GM19452 (cell line): Measurements from ENCODE around the gene TRAPPC3.

Source experiments
- ATAC-seq: cut with Tn5 transposase; IDR thresholded peaks from one replicate; pipeline ENCODE4 v1.9.1; 2021; ENCODE audit not compliant: unreplicated experiment

Gene TRAPPC3

GRCh38 chr1:36154335-36154734, 5.0 kb upstream of the TRAPPC3 start:
- ATAC-seq: no peak

GRCh38 chr1:36153476-36153875, 4.2 kb upstream of the TRAPPC3 start:
- no peak for ATAC-seq

DNA sequence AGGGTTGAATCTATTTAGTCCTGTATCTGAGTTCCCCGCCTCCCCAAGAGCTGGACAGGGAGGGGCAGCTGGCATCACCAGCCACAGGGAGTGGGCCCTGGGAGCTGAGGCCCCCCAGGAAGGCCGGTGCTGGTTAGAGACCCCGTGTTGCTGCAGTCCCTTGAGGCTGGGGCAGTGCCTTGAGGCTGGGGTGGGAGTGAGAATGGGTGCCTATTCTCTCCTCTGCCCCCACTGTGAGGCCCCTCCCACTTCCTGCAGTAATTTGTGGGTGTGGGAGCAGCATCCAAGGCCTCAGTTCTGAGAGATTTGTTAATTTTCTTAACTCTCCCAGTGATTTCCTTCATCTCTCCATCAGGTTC, 2.5 kb upstream of the TRAPPC3 start:
- no peak for ATAC-seq

- ATAC-seq: no peak
Measured at GRCh38 chr1:36151134-36151844, 2.0 kb upstream of the TRAPPC3 start.

DNA sequence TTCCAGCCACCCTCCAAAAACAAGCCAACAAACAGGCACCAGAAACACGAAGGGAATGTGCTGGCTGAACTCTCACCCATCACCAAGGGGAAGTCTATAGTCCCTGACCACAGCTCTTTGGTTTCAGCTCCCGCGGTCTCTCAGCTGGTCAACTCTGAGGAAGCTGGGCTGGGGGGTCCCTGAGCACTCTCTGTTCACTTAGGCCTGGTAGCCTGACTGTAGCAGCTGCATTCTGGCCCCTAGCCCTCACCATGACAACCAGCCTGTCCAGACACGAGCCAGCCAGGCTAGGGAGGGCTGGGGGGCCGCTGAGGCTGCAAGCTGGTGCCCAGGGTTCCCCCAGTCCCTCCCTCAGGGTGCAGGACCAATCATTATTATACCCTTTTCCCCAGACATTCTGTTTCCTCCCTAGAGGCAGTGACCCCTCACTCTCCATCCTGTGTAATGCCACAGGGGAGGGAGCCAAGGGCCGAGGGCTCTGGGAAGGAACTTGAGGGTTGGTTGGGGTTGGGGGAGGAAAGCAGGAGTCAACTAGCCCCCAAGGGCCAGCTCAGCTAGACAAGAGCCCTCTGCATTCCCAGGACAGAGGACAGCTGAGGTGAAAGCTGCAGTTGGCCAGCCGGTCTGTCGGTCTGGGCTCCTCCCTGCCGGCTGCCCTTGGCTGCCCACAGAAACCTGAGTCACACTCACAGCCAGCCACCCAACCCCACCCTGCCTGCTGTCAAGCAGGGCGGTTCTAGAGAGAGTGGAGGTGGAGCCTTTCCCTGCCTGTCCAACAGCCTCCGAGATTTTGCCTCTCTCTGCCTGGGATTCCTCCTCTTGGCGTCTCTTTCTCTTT, 1.2 kb upstream of the TRAPPC3 start:
- ATAC-seq: peak; percentile 50

GRCh38 chr1:36149973-36150295, 648 bp upstream of the TRAPPC3 start:
- no peak for ATAC-seq

- no peak for ATAC-seq
Measured at GRCh38 chr1:36148821-36149236, 457 bp downstream of the TRAPPC3 start.

DNA sequence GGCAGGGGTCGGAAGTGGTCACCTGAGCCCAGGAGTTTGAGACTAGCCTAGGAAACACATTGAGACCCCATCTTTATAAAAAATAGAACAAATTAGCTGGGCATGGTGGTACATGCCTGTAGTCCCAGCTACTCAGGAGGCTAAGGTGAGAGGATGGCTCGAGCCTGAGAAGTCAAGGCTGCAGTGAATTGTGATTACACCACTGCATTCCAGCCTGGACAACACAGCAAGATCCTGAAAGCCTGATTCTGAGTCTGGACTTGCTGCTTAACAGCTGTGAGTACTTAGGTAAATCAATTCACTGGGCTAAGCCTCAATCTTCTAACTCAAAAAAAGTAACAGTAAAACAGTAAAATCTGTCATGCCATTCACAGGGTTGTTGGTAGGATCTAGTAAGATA, 4.9 kb downstream of the TRAPPC3 start:
- ATAC-seq: no peak

DNA sequence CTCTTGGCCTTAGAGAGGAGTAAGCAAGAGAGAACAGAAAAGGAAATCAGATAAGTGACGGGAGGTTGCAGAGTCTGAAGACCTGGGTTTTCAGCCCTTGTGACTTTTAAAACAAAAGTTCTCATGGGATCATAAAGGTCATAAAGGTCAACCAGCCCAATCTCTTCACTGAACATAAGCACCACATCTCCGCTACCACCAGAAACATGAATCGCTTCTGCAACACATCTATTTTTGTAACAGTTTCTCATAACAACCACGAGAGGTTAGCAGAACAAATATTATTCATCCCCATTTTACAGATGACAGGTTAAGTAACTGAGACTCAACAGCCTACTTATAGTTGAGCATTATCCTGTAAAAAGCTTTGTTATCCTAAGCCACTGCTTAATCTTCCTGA, 5.9 kb downstream of the TRAPPC3 start:
- no peak for ATAC-seq

- ATAC-seq: no peak
Measured at GRCh38 chr1:36142121-36142520, 7.2 kb downstream of the TRAPPC3 start.

DNA sequence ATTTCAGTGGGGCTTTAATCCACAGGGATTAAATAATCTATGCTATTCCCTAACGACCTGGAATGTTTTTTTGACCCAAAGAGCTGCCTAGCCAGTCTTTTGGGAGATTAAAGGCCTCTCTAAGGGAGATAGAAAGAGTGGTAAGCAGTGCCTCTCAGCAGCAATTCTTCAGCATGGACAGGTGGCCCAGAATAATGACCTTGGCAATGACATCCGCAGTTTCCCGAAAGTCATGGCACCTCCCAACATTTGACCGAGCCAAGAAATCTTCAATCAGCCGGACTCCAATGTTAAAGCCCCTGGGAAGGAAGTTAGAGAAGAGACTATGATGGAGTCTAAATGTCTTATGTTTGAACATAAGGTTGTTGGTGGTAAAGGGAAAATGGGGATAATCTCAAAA, 9.8 kb downstream of the TRAPPC3 start:
- no peak for ATAC-seq

GRCh38 chr1:36137776-36138175, 11.5 kb downstream of the TRAPPC3 start:
- no peak for ATAC-seq

GRCh38 chr1:36137226-36137625, 12.1 kb downstream of the TRAPPC3 start:
- no peak for ATAC-seq

DNA sequence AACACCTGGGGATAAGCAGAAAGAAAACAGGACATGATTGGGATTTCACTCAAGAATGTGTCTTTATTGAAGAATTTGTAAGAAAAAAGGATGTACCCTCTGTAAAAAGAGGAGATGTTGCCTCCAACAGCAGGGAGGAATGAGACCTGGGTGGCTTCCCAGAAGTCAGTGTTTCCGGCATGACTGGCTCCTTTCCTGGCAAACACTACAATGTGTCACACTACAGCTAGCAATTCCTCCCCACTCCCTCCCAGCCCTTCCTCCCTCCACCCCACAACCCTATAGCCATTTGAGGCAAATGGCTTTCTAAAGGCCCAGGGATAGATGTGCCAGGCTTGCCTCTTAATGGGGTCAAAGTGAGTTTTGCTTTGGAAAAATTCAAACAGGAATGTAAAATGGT, 12.8 kb downstream of the TRAPPC3 start:
- ATAC-seq: no peak

DNA sequence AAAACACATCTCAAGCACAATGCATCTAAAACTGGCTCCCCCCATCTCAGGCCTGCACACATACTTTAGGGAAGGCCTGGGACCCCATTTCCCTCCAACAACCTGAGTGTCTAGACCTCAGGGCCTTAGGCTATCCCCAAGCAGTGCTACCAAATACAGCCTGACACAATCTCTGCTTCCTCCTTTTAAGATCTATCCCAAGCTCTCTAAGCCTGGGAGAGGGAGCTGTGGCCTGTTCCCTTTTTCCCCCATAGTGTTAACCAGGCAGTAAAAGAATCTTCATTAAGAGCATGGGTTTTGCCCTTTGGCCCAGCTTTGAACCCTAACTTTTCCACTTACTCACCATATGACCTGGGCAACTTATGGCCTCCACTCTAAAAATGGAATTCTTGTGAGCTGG, 13.5 kb downstream of the TRAPPC3 start:
- no peak for ATAC-seq

DNA sequence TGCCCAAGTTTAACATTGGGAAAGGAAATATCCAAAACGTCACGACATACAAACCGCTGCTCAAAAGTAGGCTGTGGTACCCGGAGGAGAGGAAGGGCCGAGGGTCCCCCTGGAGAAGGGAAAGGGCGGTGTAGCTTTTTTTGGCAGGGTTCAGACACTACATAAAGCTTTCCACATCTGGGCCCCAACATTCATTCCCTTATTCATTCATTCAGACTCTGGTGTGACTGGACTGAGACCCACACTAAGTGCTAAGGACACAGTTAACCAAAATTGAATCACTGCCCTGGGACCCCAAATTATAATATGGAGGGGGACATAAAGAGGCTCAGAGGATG, 14.0 kb downstream of the TRAPPC3 start:
- ATAC-seq: no peak

DNA sequence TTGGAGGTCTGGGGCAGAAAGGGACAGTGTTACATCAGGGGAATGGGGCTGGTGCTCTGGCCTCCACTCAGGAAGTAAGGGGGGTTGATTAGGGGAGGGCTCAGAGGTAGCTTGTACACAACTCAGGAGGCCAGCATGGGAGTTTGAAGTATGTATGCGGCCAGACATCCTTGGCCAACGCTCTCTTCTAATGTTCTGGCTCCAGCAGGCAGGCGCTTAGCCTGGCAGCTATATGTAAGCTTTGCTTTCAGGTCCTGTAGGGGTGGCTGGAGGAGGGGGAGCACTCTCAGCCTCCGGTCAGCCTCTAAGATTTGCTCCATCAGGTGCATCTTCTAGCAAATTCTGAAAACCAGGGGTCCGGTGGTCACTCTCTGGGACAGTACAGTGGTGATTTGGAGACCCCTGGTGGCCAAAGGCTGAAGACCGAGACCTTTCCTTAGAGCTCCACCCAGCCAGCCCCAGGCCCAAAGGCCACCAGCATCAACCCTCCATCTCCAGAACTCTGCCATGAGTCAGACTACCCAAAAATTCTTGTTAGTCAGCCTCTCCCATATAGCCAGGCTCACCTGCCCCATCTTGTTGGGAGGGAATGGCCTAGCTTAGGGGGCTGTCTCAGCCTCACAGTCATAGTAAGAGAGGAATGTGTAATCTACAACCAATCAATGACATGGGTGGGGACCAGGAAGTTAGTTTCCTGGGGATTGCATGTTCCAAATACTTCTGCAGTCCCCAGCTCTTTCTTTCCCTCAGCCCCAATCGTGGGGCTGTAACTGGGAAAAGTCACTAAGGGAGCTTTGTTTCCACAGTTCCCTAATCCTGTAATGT, 14.6 kb downstream of the TRAPPC3 start:
- ATAC-seq: no peak

DNA sequence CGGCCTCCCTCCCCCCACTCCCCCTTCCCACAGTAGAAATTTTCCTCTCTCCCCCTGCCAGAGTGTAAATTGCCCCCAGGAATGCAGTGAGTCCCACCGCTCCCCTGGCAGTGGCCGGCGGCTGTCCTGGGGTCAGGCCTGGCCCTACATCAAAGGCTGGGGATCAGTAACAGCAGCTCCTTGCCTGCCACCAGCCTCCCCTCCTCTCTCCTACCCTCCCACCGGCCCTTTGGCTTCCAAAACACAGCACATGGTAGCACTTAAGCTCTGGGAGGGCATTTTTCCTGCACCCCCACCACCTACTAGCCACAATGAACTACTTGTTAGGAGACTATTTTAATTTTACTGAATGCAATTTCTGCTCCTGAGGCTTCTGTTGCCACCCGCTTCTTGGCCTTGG, 15.3 kb downstream of the TRAPPC3 start:
- no peak for ATAC-seq

- no peak for ATAC-seq
Measured at GRCh38 chr1:36133484-36133883, 15.8 kb downstream of the TRAPPC3 start.

- ATAC-seq: no peak
Measured at GRCh38 chr1:36132029-36132428, 17.3 kb downstream of the TRAPPC3 start.

- ATAC-seq: no peak
Measured at GRCh38 chr1:36128905-36129206, 20.4 kb downstream of the TRAPPC3 start.
